Tibial artery (tissue), 4 donors: ENCODE data around the gene RAD1.

ENCODE experiments used
- DNase-seq, 2 donors: peaks; one replicate each; pipeline ENCODE4 v3.0.0-alpha.2; 2019
- H3K27ac ChIP-seq, 2 donors: fragments of 200-600 bp; sonication (generic) in 1 of 2; 1 replicate in 1 of 2; 2 replicates in 1 of 2; pipeline ENCODE4 v1.5.1; 2018 to 2019; ENCODE audit warnings: mild to moderate bottlenecking in 1 of 2
- H3K27me3 ChIP-seq, 2 donors: fragments of 200-600 bp; sonication (generic) in 1 of 2; one replicate each; pipeline versions ENCODE4 v1.5.1 to v1.6.0; 2016 to 2019
- H3K36me3 ChIP-seq, 3 donors: fragments of 200-600 bp; sonication (generic) in 2 of 3; one replicate each; pipeline ENCODE4 v1.5.1; 2016 to 2019; ENCODE audit warnings: mild to moderate bottlenecking in 2 of 3
- H3K4me1 ChIP-seq, 4 donors: fragments of 200-600 bp; sonication (generic) in 2 of 4; 1 replicate in 3 of 4; 2 replicates in 1 of 4; pipeline ENCODE4 v1.5.1; 2016 to 2019
- H3K4me3 ChIP-seq, 2 donors: fragments of 200-600 bp; sonication (generic) in 1 of 2; 1 replicate in 1 of 2; 2 replicates in 1 of 2; pipeline ENCODE4 v1.5.1; 2018 to 2019; ENCODE audit warnings: mild to moderate bottlenecking in 2 of 2
- H3K9me3 ChIP-seq, 3 donors: fragments of 200-600 bp; sonication (generic) in 1 of 3; one replicate each; pipeline ENCODE4 v1.5.1; 2016 to 2019
- CTCF ChIP-seq, 2 experiments: fragments of 200-600 bp in 1 of 2; fragments of 450-650 bp in 1 of 2; IDR thresholded peaks; one replicate each; pipeline ENCODE4 v1.5.1; 2017 to 2019; ENCODE audit warnings: antibody characterized with exemption in 2 of 2, mild to moderate bottlenecking in 1 of 2, moderate library complexity in 1 of 2
- intact Hi-C: fragments of 100-400 bp; cut with DNase I; formaldehyde crosslinking; loops from one replicate; pipeline ENCODE4 v1.15.0; 2023; ENCODE audit warnings: low total_unique reads

RAD1 gene

GRCh38 chr5:34892414-34892813 lies 22.9 kb downstream of the RAD1 start:
- no peak overlapping the region for H3K4me3 ChIP-seq
- no peak for TF ChIP-seq CTCF (IDR thresholded peaks at IDR 0.05)
- H3K9me3 ChIP-seq, result no peaks in the 10 kb centered on the region
- no peaks in the 10 kb centered on the region for H3K27me3 ChIP-seq
- no peaks in the 10 kb centered on the region for H3K4me1 ChIP-seq
- DNase-seq, result no peak
- H3K27ac ChIP-seq, result no peak overlapping the region
- H3K36me3 ChIP-seq, result no peaks in the 10 kb centered on the region
- intact Hi-C loops, result no loop called here

- Histone ChIP-seq H3K4me3 (no peak overlapping the region), H3K27me3 (no peaks in the 10 kb centered on the region), H3K4me1 (no peaks in the 10 kb centered on the region), H3K27ac (no peak overlapping the region), H3K36me3 (no peaks in the 10 kb centered on the region), H3K9me3 (no peaks in the 10 kb centered on the region)
- no peak for TF ChIP-seq CTCF (IDR thresholded peaks at IDR 0.05)
- intact Hi-C loops, result no loop called here
- no peak for DNase-seq
These were observed 23.3 kb downstream of the RAD1 start for GRCh38 chr5:34891981-34892380.

- Histone ChIP-seq H3K27me3 (no peaks in the 10 kb centered on the region), H3K4me3 (no peak overlapping the region), H3K27ac (no peak overlapping the region), H3K36me3 (no peaks in the 10 kb centered on the region), H3K4me1 (no peaks in the 10 kb centered on the region), H3K9me3 (no peaks in the 10 kb centered on the region)
- intact Hi-C loops, result no loop called here
- no peak for DNase-seq
- no peak for TF ChIP-seq CTCF (IDR thresholded peaks at IDR 0.05)
These were observed 25.9 kb downstream of the RAD1 start for GRCh38 chr5:34889394-34889793.

- H3K27ac ChIP-seq, result no peak overlapping the region
- no peak for TF ChIP-seq CTCF (IDR thresholded peaks at IDR 0.05)
- no peaks in the 10 kb centered on the region for H3K9me3 ChIP-seq
- no peak overlapping the region for H3K4me3 ChIP-seq
- no peaks in the 10 kb centered on the region for H3K27me3 ChIP-seq
- H3K4me1 ChIP-seq, result no peaks in the 10 kb centered on the region
- DNase-seq, result no peak
- no peaks in the 10 kb centered on the region for H3K36me3 ChIP-seq
- intact Hi-C loops, result no loop called here
These were observed 28.7 kb downstream of the RAD1 start for GRCh38 chr5:34886392-34887119.

- Histone ChIP-seq H3K27ac (no peak overlapping the region), H3K27me3 (no peaks in the 10 kb centered on the region), H3K9me3 (peaks cover 0 to under 1% (median 0%) of the 10 kb centered on the region in 3 donors), H3K36me3 (no peaks in the 10 kb centered on the region), H3K4me1 (no peaks in the 10 kb centered on the region), H3K4me3 (no peak overlapping the region)
- DNase-seq, result no peak
- intact Hi-C loops, result no loop called here
- TF ChIP-seq CTCF (IDR thresholded peaks at IDR 0.05), result no peak
These were observed 34.1 kb downstream of the RAD1 start for GRCh38 chr5:34881246-34881645.

GRCh38 chr5:34876275-34876674 lies 39.0 kb downstream of the RAD1 start:
- Histone ChIP-seq H3K9me3 (peaks cover 0 to 5% (median 0%) of the 10 kb centered on the region in 3 donors), H3K27ac (no peak overlapping the region), H3K27me3 (no peaks in the 10 kb centered on the region), H3K4me3 (no peak overlapping the region), H3K36me3 (no peaks in the 10 kb centered on the region), H3K4me1 (no peaks in the 10 kb centered on the region)
- TF ChIP-seq CTCF (IDR thresholded peaks at IDR 0.05), result no peak
- no peak for DNase-seq
- intact Hi-C loops, result no loop called here
